Caki2 (cell line): ENCODE measurements around the gene RASIP1. TPM values are rescaled to one million over a fixed set of nuclear protein-coding genes. Genes with fewer than 3 reads are reported as not detected.
"Not testable (repeated sequence)": the region's sequence is repeated elsewhere in the genome, so short reads cannot be mapped to it uniquely, and the experiment has no call there.

ENCODE experiments used
- DNase-seq: peaks from one replicate; pipeline ENCODE4 v3.0.0-alpha.2; 2015; ENCODE audit warnings: low read depth
- in situ Hi-C: cut with HindIII; loops from 2 replicates; pipeline ENCODE4 v1.10.0; 2016; ENCODE audit warnings: low sequenced_read_pairs, low pct_unique_long_range_greater_than_20kb, mixed read lengths
- total RNA-seq: library from RNA; depleted of rRNA; stranded (reverse); fragments of >200 nt; shearing (Covaris generic); gene quantifications from 2 replicates; pipeline ENCODE4 v1.2.3, GENCODE V29; 2014; ENCODE audit warnings: low replicate concordance

Gene RASIP1
- total RNA-seq, 1 experiment from 2014 or later = not detected

GRCh38 chr19:48685583-48685982 is 54.8 kb downstream of the RASIP1 start:
- in situ Hi-C loops = no loop called here
- peak; percentile 32 for DNase-seq

- no peak for DNase-seq
- in situ Hi-C loops = no loop called here
These were observed 57.1 kb downstream of the RASIP1 start for GRCh38 chr19:48683349-48683748.

- in situ Hi-C loops = no loop called here
- DNase-seq = peak; percentile 89
These were observed 59.3 kb downstream of the RASIP1 start for GRCh38 chr19:48681127-48681470.

GRCh38 chr19:48680436-48681126 is 59.8 kb downstream of the RASIP1 start:
- in situ Hi-C loops = no loop called here
- no peak for DNase-seq

GRCh38 chr19:48680006-48680405 is 60.4 kb downstream of the RASIP1 start:
- DNase-seq, in situ Hi-C loops: not testable (repeated sequence)

- no peak for DNase-seq
- in situ Hi-C loops = no loop called here
These were observed 62.2 kb downstream of the RASIP1 start for GRCh38 chr19:48678201-48678600.

GRCh38 chr19:48676887-48677286 is 63.5 kb downstream of the RASIP1 start:
- DNase-seq = no peak
- in situ Hi-C loops = no loop called here

- DNase-seq = no peak
- in situ Hi-C loops = no loop called here
These were observed 63.9 kb downstream of the RASIP1 start for GRCh38 chr19:48676487-48676886.

- DNase-seq = peak; percentile 80
- in situ Hi-C loops = no loop called here
These were observed 65.2 kb downstream of the RASIP1 start for GRCh38 chr19:48674921-48675824.

GRCh38 chr19:48674216-48674809 is 66.1 kb downstream of the RASIP1 start:
- DNase-seq = no peak
- in situ Hi-C loops = no loop called here

GRCh38 chr19:48673436-48674100 is 66.8 kb downstream of the RASIP1 start:
- in situ Hi-C loops = no loop called here
- no peak for DNase-seq

- no peak for DNase-seq
- in situ Hi-C loops = no loop called here
These were observed 67.4 kb downstream of the RASIP1 start, which contains the start of gene NTN5 for GRCh38 chr19:48672994-48673393. TSS of gene NTN5 (minus strand) at chr19:48673017. CDS start at chr19:48670986, 2,031 bp downstream.

GRCh38 chr19:48671446-48671995 is 68.9 kb downstream of the RASIP1 start:
- in situ Hi-C loops = no loop called here
- no peak for DNase-seq

- DNase-seq = no peak
- in situ Hi-C loops = no loop called here
These were observed 69.5 kb downstream of the RASIP1 start for GRCh38 chr19:48670699-48671445.
